ENCODE results near the gene TRIM17.

Gene TRIM17

DNA sequence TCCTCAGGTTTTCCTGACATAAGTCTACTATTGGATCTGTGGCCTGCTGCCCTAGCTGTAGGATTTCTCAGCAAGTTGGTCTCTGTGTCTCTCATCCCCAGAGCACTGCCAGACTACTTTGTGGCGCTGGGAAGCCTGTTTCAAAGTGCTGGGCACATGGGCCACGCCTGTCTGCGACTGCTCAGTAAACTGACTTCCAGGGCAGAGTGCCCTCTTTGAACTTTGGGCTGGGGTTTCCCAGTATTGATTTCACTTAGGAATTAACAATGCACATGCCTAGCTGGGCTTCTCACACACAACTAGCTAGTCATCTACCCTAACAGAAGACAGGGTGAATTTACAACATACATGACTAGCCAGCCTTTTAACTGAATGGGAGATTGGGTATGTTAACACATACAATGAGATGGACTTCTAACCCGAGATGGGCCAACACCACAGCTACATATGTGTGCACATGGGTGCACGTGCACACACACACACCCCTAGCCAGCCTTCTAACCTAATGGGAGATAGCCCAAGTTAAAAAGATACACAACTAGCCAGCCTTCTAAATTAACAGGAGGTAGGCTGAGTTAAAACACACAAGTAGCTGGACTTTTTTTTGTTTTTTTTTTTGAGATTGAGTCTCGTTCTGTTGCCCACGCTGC lies 6.9 kb upstream of the TRIM17 start:
- no peak for DNase-seq (ENCODE audit: low read depth in 1 of 2, low spot score in 1 of 2)
- in situ Hi-C loops (cut with HindIII; ENCODE audit: low pct_unique_long_range_greater_than_20kb, low sequenced_read_pairs) = no loop called here
- TF ChIP-seq JUND (IDR thresholded peaks at IDR 0.05; ENCODE audit: low read depth) = no peak

GRCh38 chr1:228420968-228421826 lies 4.5 kb upstream of the TRIM17 start:
- peak in 1 of 2 experiments; percentile 85 for DNase-seq (ENCODE audit: low read depth in 1 of 2, low spot score in 1 of 2)
- no peak for TF ChIP-seq JUND (IDR thresholded peaks at IDR 0.05; ENCODE audit: low read depth)
- in situ Hi-C loops (cut with HindIII; ENCODE audit: low pct_unique_long_range_greater_than_20kb, low sequenced_read_pairs) = no loop called here

GRCh38 chr1:228417483-228418203 lies 982 bp upstream of the TRIM17 start:
- peak in 1 of 2 experiments; percentile 90 for DNase-seq (ENCODE audit: low read depth in 1 of 2, low spot score in 1 of 2)
- in situ Hi-C loops (cut with HindIII; ENCODE audit: low pct_unique_long_range_greater_than_20kb, low sequenced_read_pairs) = no loop called here
- TF ChIP-seq JUND (IDR thresholded peaks at IDR 0.05; ENCODE audit: low read depth) = no peak

DNA sequence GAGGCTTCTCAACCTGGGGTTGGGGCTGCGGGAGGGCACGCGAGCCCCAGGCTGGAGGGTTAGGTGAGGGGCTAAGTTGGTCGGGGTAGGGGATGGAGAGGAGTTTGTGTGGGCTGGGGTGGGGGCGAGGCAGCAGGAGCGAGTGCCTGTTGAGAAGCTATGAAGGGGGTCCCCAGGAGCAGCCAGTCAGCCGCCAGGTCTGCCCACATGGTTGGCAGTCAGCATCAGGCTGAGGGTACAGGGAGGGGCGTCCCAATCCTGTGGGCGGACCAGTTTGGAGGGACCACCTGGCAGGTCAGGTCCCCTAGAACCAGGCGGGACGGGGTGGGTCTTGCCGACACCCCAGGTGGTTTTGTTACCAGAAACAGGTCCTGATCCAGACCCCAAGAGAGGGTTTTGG lies 400 bp upstream of the TRIM17 start:
- in situ Hi-C loops (cut with HindIII; ENCODE audit: low pct_unique_long_range_greater_than_20kb, low sequenced_read_pairs) = no loop called here
- TF ChIP-seq JUND (IDR thresholded peaks at IDR 0.05; ENCODE audit: low read depth) = no peak
- no peak for DNase-seq (ENCODE audit: low read depth in 1 of 2, low spot score in 1 of 2)

DNA sequence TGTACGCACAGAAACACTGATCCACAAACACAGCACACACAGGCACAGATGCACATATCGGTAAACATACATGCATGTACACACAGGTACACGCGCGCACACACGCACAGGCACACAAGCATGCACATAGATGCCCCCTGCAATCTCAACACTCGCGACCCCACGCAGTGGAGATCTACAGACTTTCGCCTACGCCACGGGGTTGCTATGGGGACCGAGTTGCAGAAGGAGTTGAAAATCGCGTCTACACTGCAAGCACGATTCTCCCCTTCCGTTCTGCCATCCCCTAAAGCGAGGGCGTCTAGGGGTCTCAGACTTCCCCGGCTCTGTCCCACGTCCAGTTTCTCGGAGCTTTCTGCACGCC lies 826 bp downstream of the TRIM17 start:
- TF ChIP-seq JUND (IDR thresholded peaks at IDR 0.05; ENCODE audit: low read depth) = no peak
- no peak for DNase-seq (ENCODE audit: low read depth in 1 of 2, low spot score in 1 of 2)
- in situ Hi-C loops (cut with HindIII; ENCODE audit: low pct_unique_long_range_greater_than_20kb, low sequenced_read_pairs) = no loop called here

DNA sequence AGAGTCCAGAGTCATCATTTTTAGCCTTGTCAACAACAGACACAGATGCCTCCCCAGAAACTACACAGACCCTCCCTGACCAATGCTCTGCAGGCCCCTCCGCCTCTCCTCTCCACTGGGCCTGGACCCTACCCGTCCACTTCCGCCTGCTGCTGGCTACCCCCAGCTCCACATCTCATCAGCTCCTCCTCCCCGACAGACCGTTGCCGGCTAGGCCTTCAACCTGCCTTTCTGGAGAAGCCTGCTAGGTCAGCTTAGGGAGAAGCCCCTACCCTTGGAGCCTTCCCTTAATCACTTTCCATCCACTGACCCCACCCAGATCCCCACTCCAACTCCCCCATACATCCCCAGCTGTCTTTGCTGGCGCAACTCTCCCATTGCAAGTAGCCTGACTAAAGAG lies 1.4 kb downstream of the TRIM17 start:
- in situ Hi-C loops (cut with HindIII; ENCODE audit: low pct_unique_long_range_greater_than_20kb, low sequenced_read_pairs) = no loop called here
- no peak for TF ChIP-seq JUND (IDR thresholded peaks at IDR 0.05; ENCODE audit: low read depth)

DNA sequence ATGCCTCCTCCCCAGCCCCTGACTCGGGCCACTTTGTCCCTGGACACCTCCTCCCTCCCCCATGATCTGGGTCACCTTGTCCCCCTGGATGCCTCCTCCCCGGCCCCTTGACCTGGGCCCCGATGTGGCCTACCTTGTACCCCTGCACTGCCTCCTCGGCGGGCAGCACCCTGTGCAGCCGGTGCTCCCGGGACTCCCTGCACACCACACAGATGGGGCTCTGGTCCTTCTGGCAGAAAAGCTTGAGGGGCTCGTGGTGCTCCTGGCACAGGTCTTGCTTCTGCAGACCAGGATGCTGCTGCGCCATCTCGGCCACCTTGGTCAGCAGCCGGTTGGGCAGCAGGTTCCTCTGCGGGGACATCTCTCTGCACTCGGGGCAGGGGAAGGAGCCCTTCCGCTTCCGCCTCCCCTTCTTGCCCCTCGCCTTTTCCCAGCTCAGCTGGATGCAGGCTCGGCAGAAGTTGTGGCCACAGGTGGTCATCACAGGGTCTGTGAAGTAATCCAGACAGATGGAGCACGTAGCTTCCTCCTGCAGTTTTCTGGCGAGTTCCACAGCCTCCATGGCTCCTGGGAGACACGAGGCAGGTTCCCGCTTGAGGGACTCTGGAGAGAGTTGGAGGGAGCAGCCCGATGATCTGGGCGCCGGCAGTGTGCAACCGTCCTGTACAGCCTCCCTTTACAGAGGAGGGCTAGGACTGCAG lies 2.0 kb downstream of the TRIM17 start:
- in situ Hi-C loops (cut with HindIII; ENCODE audit: low pct_unique_long_range_greater_than_20kb, low sequenced_read_pairs) = no loop called here
- no peak for TF ChIP-seq JUND (IDR thresholded peaks at IDR 0.05; ENCODE audit: low read depth)
- DNase-seq (ENCODE audit: low read depth in 1 of 2, low spot score in 1 of 2) = no peak

More for the DNA sequence above, 1.4 kb downstream of the TRIM17 start:
- DNase-seq (ENCODE audit: low read depth in 1 of 2, low spot score in 1 of 2) = no peak

GRCh38 chr1:228413241-228414010 lies 3.2 kb downstream of the TRIM17 start:
- in situ Hi-C loops (cut with HindIII; ENCODE audit: low pct_unique_long_range_greater_than_20kb, low sequenced_read_pairs) = no loop called here
- DNase-seq (ENCODE audit: low read depth in 1 of 2, low spot score in 1 of 2) = no peak
- TF ChIP-seq JUND (IDR thresholded peaks at IDR 0.05; ENCODE audit: low read depth) = no peak

- no peak for DNase-seq (ENCODE audit: low read depth in 1 of 2, low spot score in 1 of 2)
- in situ Hi-C loops (cut with HindIII; ENCODE audit: low pct_unique_long_range_greater_than_20kb, low sequenced_read_pairs) = no loop called here
- no peak for TF ChIP-seq JUND (IDR thresholded peaks at IDR 0.05; ENCODE audit: low read depth)
Measured at GRCh38 chr1:228411548-228412430, 4.9 kb downstream of the TRIM17 start.

DNA sequence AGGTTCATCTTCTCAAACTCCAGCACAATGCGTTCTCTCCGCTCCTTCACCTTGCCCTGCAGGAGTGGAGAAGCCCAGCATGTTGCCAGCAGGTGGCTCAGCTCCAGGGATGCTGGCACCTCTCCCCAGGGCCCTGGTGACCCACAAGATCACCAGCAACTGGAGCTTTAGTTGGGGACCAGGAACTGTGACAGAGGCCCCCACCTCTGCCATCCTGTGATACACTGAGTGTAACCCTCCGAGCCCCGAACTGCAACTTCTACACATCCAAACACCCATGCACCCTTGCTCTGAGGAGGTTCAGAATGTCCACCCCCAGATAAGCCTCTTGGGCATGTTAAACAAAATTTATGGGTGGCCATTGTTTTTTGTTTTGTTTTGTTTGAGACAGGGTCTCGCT lies 5.5 kb downstream of the TRIM17 start:
- no peak for TF ChIP-seq JUND (IDR thresholded peaks at IDR 0.05; ENCODE audit: low read depth)
- DNase-seq (ENCODE audit: low read depth in 1 of 2, low spot score in 1 of 2) = no peak
- in situ Hi-C loops (cut with HindIII; ENCODE audit: low pct_unique_long_range_greater_than_20kb, low sequenced_read_pairs) = no loop called here

- no peak for DNase-seq (ENCODE audit: low read depth in 1 of 2, low spot score in 1 of 2)
- in situ Hi-C loops (cut with HindIII; ENCODE audit: low pct_unique_long_range_greater_than_20kb, low sequenced_read_pairs) = no loop called here
- TF ChIP-seq JUND (IDR thresholded peaks at IDR 0.05; ENCODE audit: low read depth) = no peak
Measured at GRCh38 chr1:228410671-228411070, 6.0 kb downstream of the TRIM17 start.

All from T47D (cell line).